GM23338 (cell line): ENCODE data around the gene UNC5B. TPM values are rescaled to one million over a fixed set of nuclear protein-coding genes. Genes with fewer than 3 reads are reported as not detected.

Experiments
- ATAC-seq: fragments of 200-7000 bp; cut with Tn5 transposase; 3 replicates; pipeline ENCODE4 v1.9.1; 2020
- DNase-seq: peaks from one replicate; pipeline ENCODE4 v3.0.0-alpha.2; 2015; ENCODE audit warnings: low spot score
- H2AFZ ChIP-seq: fragments of 200-600 bp; sonication (generic); 2 replicates; pipeline ENCODE4 v1.8.0; 2016; ENCODE audit warnings: antibody characterized with exemption, mild to moderate bottlenecking, moderate library complexity
- H3F3A ChIP-seq: fragments of 200-600 bp; sonication (generic); replicated peaks from 2 replicates; pipeline ENCODE4 v1.8.0; 2017; ENCODE audit warnings: antibody characterized with exemption, mixed run types, low read depth
- H3K27ac ChIP-seq: fragments of 200-600 bp; sonication (generic); 2 replicates; pipeline ENCODE4 v1.6.1; 2016; ENCODE audit warnings: low read depth
- H3K27me3 ChIP-seq: fragments of 200-600 bp; sonication (generic); 2 replicates; pipeline ENCODE4 v1.8.0; 2016; ENCODE audit warnings: mild to moderate bottlenecking, mixed run types, moderate library complexity; ENCODE audit not compliant: insufficient read depth
- H3K36me3 ChIP-seq: fragments of 200-600 bp; sonication (generic); 2 replicates; pipeline ENCODE4 v1.8.0; 2016; ENCODE audit warnings: mild to moderate bottlenecking; ENCODE audit not compliant: insufficient read depth
- H3K4me1 ChIP-seq: fragments of 200-600 bp; sonication (generic); 2 replicates; pipeline ENCODE4 v1.8.0; 2016; ENCODE audit warnings: mild to moderate bottlenecking, moderate library complexity; ENCODE audit not compliant: insufficient read depth
- H3K4me2 ChIP-seq: fragments of 200-600 bp; sonication (generic); 2 replicates; pipeline ENCODE4 v1.7.1; 2017; ENCODE audit warnings: mixed run types
- H3K4me3 ChIP-seq: fragments of 200-600 bp; sonication (generic); 2 replicates; pipeline ENCODE4 v1.6.1; 2016; ENCODE audit warnings: mixed run types
- H3K79me2 ChIP-seq: fragments of 200-600 bp; sonication (generic); replicated peaks from 2 replicates; pipeline ENCODE4 v1.8.0; 2017; ENCODE audit warnings: mild to moderate bottlenecking; ENCODE audit not compliant: insufficient read depth
- H3K9me2 ChIP-seq: fragments of 200-600 bp; sonication (generic); 2 replicates; pipeline ENCODE4 v1.8.0; 2017; ENCODE audit not compliant: insufficient read depth
- H4K20me1 ChIP-seq: fragments of 200-600 bp; sonication (generic); replicated peaks from 2 replicates; pipeline ENCODE4 v1.8.0; 2017; ENCODE audit warnings: mild to moderate bottlenecking; ENCODE audit not compliant: insufficient read depth
- H3K27ac Mint-ChIP-seq: 2 replicates; pipeline ENCODE4 v1.8.0; 2020; ENCODE audit warnings: inconsistent platforms, mild to moderate bottlenecking, moderate library complexity, mixed read lengths
- H3K27me3 Mint-ChIP-seq: 3 replicates; pipeline ENCODE4 v1.8.0; 2022; ENCODE audit warnings: low read depth, mild to moderate bottlenecking, moderate library complexity, mixed read lengths, inconsistent platforms; ENCODE audit not compliant: insufficient read depth, poor library complexity
- H3K36me3 Mint-ChIP-seq: 3 replicates; pipeline ENCODE4 v1.8.0; 2021; ENCODE audit warnings: low read depth, mild to moderate bottlenecking, inconsistent platforms, moderate library complexity, mixed read lengths
- H3K4me1 Mint-ChIP-seq: 3 replicates; pipeline ENCODE4 v1.8.0; 2020; ENCODE audit warnings: mild to moderate bottlenecking, inconsistent platforms, mixed read lengths
- H3K4me3 Mint-ChIP-seq: 3 replicates; pipeline ENCODE4 v1.8.0; 2021; ENCODE audit warnings: moderate library complexity, mild to moderate bottlenecking, inconsistent platforms, mixed read lengths
- H3K9me3 Mint-ChIP-seq: 3 replicates; pipeline ENCODE4 v1.8.0; 2020; ENCODE audit warnings: moderate library complexity, mild to moderate bottlenecking, inconsistent platforms, mixed read lengths
- CREB1 ChIP-seq: fragments of 250-450 bp; sonication (Bioruptor Pico); IDR thresholded peaks from 2 replicates; pipeline ENCODE4 v1.5.0; 2020; ENCODE audit warnings: low read depth, mild to moderate bottlenecking, moderate library complexity
- ETS1 ChIP-seq: IDR thresholded peaks from 2 replicates; pipeline ENCODE4 v1.6.1; 2016; ENCODE audit warnings: antibody characterized with exemption
- EZH2 ChIP-seq: fragments of 200-600 bp; sonication (generic); IDR thresholded peaks from one replicate; pipeline ENCODE4 v1.8.0; 2017; ENCODE audit warnings: antibody characterized with exemption, mild to moderate bottlenecking, low read depth; ENCODE audit not compliant: unreplicated experiment
- EZH2phosphoT487 ChIP-seq: fragments of 200-600 bp; sonication (generic); IDR thresholded peaks from one replicate; pipeline ENCODE4 v1.8.1; 2018; ENCODE audit warnings: antibody characterized with exemption; ENCODE audit not compliant: unreplicated experiment
- JUNB ChIP-seq: IDR thresholded peaks from one replicate; pipeline ENCODE4 v1.6.1; 2016; ENCODE audit warnings: antibody characterized with exemption; ENCODE audit not compliant: unreplicated experiment
- NANOG ChIP-seq: IDR thresholded peaks from 2 replicates; pipeline ENCODE4 v1.6.1; 2016; ENCODE audit warnings: antibody characterized with exemption, borderline replicate concordance
- POLR2AphosphoS5 ChIP-seq: IDR thresholded peaks from 2 replicates; pipeline ENCODE4 v1.6.1; 2016; ENCODE audit warnings: antibody characterized with exemption, low read depth
- REST ChIP-seq: IDR thresholded peaks from one replicate; pipeline ENCODE4 v1.6.1; 2018; ENCODE audit warnings: antibody characterized with exemption; ENCODE audit not compliant: unreplicated experiment
- STAT1 ChIP-seq: IDR thresholded peaks from one replicate; pipeline ENCODE4 v1.6.1; 2016; ENCODE audit warnings: antibody characterized with exemption; ENCODE audit not compliant: unreplicated experiment
- ZNF114 ChIP-seq: fragments of 250-450 bp; sonication (Bioruptor Pico); IDR thresholded peaks from 2 replicates; pipeline ENCODE4 v1.5.0; 2020; ENCODE audit warnings: mild to moderate bottlenecking, moderate library complexity
- ZNF331 ChIP-seq: fragments of 250-450 bp; sonication (Bioruptor Pico); IDR thresholded peaks from 2 replicates; pipeline ENCODE4 v1.5.0; 2020; ENCODE audit warnings: low read depth, mild to moderate bottlenecking, moderate library complexity
- ZNF462 ChIP-seq: fragments of 250-450 bp; sonication (Bioruptor Pico); IDR thresholded peaks from 2 replicates; pipeline ENCODE4 v1.5.0; 2020; ENCODE audit warnings: mild to moderate bottlenecking, moderate library complexity
- polyA plus RNA-seq: library from polyadenylated mRNA; unstranded; fragments of >200 nt; fragmentation: Nextera tagmentation; extraction: Ambion mirVana; gene quantifications from 2 replicates; pipeline ENCODE4 v1.2.1, GENCODE V29; 2016
- total RNA-seq: library from RNA; depleted of rRNA; stranded (reverse); fragments of >200 nt; shearing (Covaris generic); gene quantifications from 2 replicates; pipeline ENCODE4 v1.2.3, GENCODE V29; 2014
- TF ChIP-seq, protein P1 (sequence below), 2 experiments: fragments of 200-600 bp in 1 of 2; sonication (generic) in 1 of 2; conservative IDR thresholded peaks; 2 replicates each; pipeline versions ENCODE4 v1.5.1 to v1.6.1; 2016 to 2017; ENCODE audit warnings: antibody characterized with exemption in 2 of 2, low read depth in 2 of 2, mild to moderate bottlenecking in 2 of 2, moderate library complexity in 1 of 2

The UNC5B gene
- total and polyA plus RNA-seq, 2 experiments from 2014 or later, result 8.0 to 31.2 TPM

GRCh38 chr10:71245420-71246325 is 33.3 kb downstream of the UNC5B start:
- H3K9me2 ChIP-seq, result no peaks in the 10 kb centered on the region
- H3K36me3 ChIP-seq, result no peaks in the 10 kb centered on the region
- H3K27ac ChIP-seq, result no peak overlapping the region
- no peak overlapping the region for H2AFZ ChIP-seq
- H3K79me2 ChIP-seq, result no peaks in the 10 kb centered on the region; the same call in 1 of the 2 replicates
- Mint-ChIP-seq H3K36me3 (no peaks in the 10 kb centered on the region), H3K4me3 (no peak overlapping the region), H3K9me3 (no peaks in the 10 kb centered on the region), H3K27me3 (peaks cover 15% of the 10 kb centered on the region), H3K27ac (peak overlapping the region; percentile 70), H3K4me1 (peaks cover 30% of the 10 kb centered on the region)
- no peaks in the 10 kb centered on the region for H3F3A ChIP-seq
- DNase-seq (no peak), ATAC-seq (no peak)
- H3K4me3 ChIP-seq, result no peak overlapping the region
- H4K20me1 ChIP-seq, result peaks cover 6% of the 10 kb centered on the region
- H3K27me3 ChIP-seq, result no peaks in the 10 kb centered on the region
- H3K4me2 ChIP-seq, result no peak overlapping the region
- TF ChIP-seq ZNF331 (CRISPR knock-in tag) (no peak), CREB1 (CRISPR knock-in tag) (no peak), EZH2 (no peak), ETS1 (no peak), EZH2phosphoT487 (no peak), NANOG (no peak), REST (no peak), STAT1 (no peak), JUNB (no peak), POLR2AphosphoS5 (no peak), ZNF114 (CRISPR knock-in tag) (no peak), ZNF462 (CRISPR knock-in tag) (no peak)
- TF ChIP-seq, protein P1, sequence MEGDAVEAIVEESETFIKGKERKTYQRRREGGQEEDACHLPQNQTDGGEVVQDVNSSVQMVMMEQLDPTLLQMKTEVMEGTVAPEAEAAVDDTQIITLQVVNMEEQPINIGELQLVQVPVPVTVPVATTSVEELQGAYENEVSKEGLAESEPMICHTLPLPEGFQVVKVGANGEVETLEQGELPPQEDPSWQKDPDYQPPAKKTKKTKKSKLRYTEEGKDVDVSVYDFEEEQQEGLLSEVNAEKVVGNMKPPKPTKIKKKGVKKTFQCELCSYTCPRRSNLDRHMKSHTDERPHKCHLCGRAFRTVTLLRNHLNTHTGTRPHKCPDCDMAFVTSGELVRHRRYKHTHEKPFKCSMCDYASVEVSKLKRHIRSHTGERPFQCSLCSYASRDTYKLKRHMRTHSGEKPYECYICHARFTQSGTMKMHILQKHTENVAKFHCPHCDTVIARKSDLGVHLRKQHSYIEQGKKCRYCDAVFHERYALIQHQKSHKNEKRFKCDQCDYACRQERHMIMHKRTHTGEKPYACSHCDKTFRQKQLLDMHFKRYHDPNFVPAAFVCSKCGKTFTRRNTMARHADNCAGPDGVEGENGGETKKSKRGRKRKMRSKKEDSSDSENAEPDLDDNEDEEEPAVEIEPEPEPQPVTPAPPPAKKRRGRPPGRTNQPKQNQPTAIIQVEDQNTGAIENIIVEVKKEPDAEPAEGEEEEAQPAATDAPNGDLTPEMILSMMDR (conservative IDR thresholded peaks at IDR 0.05; ENCODE audit: low read depth in 2 of 2), result no peak
- no peaks in the 10 kb centered on the region; the same call in 1 of the 2 replicates for H3K4me1 ChIP-seq
